HG03575 (cell line): ENCODE results near the gene STX4.

Experiments used
- ATAC-seq: cut with Tn5 transposase; IDR thresholded peaks from one replicate; pipeline ENCODE4 v1.9.1; 2021; ENCODE audit not compliant: unreplicated experiment, insufficient number of reproducible peaks, low FRiP score; ENCODE audit errors: extremely low read depth

Gene STX4

DNA sequence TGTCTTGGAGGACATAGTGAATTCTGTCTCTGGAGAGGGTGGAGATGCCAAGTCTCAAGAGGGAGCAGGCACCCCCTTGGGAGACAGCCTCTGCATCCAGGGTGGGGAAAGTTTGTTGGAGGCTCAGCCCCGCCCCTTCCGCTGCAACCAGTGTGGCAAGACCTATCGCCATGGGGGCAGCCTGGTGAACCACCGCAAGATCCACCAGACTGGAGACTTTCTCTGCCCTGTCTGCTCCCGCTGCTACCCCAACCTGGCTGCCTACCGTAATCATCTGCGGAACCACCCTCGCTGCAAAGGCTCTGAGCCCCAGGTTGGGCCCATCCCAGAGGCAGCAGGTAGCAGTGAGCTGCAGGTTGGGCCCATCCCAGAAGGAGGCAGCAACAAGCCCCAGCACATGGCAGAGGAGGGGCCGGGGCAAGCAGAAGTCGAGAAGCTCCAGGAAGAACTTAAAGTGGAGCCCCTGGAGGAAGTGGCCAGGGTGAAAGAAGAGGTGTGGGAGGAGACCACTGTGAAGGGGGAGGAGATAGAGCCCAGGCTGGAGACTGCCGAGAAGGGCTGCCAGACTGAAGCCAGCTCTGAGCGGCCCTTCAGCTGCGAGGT, 46.1 kb downstream of the STX4 start:
- no peak for ATAC-seq

DNA sequence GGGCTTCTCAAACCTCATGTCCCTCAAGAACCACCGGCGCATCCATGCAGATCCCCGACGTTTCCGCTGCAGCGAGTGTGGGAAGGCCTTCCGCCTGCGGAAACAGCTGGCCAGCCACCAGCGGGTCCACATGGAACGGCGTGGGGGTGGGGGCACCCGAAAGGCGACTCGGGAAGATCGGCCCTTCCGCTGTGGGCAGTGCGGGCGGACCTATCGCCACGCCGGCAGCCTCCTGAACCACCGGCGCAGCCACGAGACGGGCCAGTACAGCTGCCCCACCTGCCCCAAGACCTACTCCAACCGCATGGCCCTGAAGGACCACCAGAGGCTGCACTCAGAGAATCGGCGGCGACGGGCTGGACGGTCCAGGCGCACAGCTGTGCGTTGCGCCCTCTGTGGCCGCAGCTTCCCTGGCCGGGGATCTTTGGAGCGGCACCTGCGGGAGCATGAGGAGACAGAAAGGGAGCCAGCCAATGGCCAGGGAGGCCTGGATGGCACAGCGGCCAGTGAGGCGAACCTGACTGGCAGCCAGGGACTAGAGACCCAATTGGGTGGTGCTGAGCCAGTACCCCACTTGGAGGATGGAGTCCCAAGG, 46.8 kb downstream of the STX4 start:
- no peak for ATAC-seq

GRCh38 chr16:31080756-31081419, 47.5 kb downstream of the STX4 start:
- ATAC-seq, result no peak

DNA sequence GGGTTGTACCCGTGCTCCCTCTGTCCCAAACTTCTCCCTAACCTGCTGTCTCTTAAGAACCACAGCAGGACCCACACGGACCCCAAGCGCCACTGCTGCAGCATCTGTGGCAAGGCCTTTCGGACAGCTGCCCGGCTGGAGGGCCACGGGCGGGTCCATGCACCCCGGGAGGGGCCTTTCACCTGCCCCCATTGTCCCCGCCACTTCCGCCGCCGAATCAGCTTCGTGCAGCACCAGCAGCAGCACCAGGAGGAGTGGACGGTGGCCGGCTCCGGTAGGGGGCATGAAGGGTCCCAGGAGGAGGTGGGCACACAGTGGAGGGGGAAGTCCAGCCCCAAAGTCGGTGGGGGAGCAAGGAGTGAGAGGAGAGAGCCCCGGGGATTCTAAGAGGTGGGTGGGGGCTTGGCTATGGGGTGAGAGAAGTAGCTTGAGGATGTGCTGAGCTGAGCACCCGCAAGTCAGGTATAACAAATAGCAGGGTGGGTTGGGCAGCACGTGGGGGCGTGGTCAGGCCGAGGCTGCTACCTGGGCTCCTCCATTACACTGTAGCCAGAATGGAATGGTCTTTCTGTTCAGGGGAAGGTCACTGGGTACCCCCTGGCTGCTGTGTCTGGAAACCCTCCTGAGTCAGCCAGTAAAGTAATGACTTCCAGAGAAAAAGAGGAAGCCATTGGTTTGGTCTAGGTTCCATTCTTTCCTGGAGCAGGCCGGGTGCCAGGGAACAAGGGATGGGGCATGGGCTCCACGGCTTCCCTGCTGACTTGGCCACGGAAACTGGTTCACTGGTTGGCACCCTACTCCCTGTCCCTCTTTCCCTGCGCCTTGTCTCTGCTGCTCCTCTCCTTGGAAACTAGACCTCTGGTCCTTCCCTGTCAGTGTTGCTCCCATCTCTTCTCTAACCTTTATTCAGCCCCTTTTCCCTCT, 48.3 kb downstream of the STX4 start:
- ATAC-seq, result no peak

DNA sequence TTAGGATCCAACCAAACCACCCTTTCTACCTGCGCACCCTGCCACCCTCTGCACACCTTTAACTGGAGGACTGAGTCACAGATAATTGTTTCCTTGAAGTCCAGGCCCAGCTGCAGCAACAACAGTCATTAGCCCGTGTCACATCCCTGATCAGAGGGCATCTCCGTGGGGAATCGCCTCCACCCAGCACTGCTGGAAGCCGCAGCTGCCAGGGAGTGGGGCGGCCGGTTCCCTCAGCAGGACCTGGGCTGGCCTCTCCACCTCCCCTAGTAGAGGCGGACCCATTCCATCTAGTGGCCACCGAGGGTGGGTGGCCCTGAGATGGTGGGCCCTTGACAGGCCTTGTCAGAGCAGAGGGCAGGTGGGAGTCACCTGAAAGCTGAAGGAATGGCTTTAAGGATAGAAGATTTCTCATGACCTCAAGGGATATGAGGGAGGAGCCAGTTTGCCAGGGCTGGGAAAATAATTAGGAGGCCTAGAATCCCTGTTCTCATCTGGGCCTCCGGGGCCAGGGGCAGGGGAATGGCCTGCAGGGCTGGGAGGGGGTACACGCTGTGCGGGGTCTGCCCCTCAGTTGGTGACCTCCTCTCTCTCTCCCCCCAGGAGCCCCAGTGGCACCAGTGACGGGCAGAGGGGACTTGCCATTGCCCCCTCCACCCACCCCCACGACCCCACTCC, 49.1 kb downstream of the STX4 start:
- ATAC-seq, result no peak

GRCh38 chr16:31083081-31083480, 49.7 kb downstream of the STX4 start:
- no peak for ATAC-seq

DNA sequence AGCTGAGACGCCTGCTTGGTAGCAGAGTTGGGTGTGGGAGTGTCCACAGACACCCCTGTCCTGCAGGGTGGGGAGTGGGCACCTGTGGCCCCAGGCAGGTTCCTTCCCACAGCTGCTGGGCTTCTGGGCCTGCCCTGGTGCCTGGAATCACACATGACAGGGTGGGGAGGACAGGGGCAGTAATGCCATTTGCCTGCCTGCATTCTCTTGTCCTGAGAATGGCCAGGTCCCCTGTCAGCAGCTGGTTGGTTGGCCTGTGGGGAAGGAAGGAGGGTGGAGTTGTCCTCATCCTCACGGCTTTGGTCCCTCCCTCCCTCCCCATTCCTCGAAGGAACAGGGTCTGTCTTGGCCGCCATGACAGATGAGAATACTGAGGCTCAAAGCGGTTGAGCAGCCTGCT, 50.2 kb downstream of the STX4 start:
- no peak for ATAC-seq

DNA sequence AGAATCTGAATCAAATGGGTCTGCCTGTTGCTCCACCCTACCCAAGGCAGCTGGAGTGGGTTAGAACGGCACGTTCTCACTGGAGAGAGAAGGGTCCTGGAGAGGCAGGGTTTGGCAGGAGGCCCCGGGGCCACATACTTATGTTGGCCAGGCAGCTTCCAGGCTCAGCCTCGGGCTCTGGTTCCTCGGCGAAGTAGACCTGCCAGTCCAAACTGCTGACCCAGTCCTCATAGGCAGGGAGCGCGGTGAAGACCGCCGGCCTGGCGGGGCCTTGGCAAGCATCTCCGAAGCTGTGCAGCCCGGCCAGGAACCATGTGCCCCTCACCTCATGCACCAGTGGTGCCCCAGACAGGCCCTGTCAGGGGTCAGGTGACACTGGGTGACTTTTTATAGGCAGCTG, 50.6 kb downstream of the STX4 start:
- ATAC-seq, result no peak

DNA sequence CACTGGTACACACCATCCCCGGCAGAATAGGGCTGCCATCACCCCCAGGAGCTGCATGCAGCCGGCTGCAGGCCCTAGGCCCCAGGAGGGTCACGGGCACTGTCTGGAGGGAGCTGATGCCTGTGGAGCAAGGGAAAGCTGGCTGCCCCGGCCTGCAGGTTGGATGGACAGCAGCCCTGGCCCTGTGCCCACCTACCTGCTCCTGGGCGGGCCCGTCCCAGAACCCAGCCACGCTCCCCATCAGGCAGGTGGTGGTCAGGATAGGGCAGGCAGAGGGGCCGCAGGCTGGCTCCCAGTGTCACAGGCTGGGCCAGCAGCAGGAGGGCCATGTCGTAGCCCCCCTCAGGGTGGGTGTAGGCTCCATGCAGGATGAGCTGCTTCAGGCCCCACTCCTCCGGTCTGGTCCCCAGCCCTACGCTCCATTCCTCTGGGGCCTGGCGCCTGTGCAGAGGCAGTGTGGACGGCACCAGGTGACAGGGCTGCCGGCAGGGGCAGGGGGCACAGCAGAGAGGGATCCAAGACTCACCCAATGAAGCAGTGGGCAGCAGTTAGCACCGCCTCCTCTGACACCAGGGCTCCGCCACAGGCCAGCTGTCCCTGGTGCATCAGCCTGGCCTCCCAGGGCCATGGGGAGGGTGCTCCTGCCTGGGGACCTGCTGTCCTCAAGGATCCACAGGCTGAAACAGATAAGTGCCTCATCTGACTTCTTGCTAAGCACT, 51.4 kb downstream of the STX4 start:
- no peak for ATAC-seq

- no peak for ATAC-seq
These were observed 52.1 kb downstream of the STX4 start for GRCh38 chr16:31085411-31085810.

GRCh38 chr16:31085873-31086628, 52.7 kb downstream of the STX4 start:
- no peak for ATAC-seq

DNA sequence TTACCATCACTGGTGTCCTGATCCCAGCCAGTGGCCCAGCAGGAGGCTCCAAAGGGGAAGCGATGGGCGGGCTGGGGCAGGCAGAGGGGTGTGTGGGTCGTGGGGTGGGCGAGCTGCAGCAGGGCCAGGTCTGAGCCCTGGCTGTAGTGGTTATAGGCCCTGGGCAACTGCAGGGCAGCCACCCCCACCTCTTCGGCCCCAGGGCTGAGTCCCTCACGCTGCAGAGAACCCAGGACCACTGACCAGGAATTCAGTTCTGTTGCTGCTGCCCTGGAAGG, 53.2 kb downstream of the STX4 start:
- ATAC-seq, result no peak

DNA sequence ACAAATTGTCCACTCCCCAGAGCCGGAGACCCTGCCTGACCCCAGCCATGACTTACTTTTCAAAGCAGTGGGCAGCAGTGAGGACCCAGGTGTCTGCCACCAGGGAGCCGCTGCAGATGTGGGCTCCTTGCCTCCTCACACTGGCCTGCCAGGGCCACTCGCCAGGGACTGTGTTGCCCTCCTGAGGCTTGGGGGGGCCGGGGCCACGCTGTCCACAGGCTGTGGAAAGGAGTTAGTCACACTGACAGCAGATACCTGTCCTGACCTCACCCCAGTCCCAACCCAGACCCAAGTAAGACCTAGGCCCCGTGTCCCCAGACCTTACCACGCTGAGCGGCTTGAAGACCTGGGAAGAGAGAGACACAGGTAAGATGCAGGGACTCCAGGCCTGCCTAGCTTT, 54.1 kb downstream of the STX4 start:
- ATAC-seq, result no peak

GRCh38 chr16:31087971-31088370, 54.6 kb downstream of the STX4 start:
- no peak for ATAC-seq

- ATAC-seq, result no peak
These were observed 55.3 kb downstream of the STX4 start, which contains the start of gene PRSS53 for GRCh38 chr16:31088459-31089183. PRSS53 (minus strand) TSS chr16:31088943; CDS start chr16:31088809, 134 bp downstream.

- ATAC-seq, result no peak
These were observed 55.8 kb downstream of the STX4 start for GRCh38 chr16:31089199-31089598.
